H9 (cell line): Measurements from ENCODE around the gene SBK3. TPM values are rescaled to one million over a fixed set of nuclear protein-coding genes. Genes with fewer than 3 reads are reported as not detected.

Source experiments
- DNase-seq: peaks from one replicate; pipeline ENCODE4 v3.0.0-alpha.2; 2017
- H2AFZ ChIP-seq: one replicate; pipeline ENCODE4 v1.6.1; 2013; ENCODE audit warnings: mild to moderate bottlenecking, low read length, control low read depth, moderate library complexity
- H2AK5ac ChIP-seq: 2 replicates; pipeline ENCODE4 v1.6.1; 2013; ENCODE audit warnings: low read length, control low read depth, mixed read lengths; ENCODE audit not compliant: insufficient read length
- H2BK120ac ChIP-seq: one replicate; pipeline ENCODE4 v1.6.1; 2013; ENCODE audit warnings: low read depth, mild to moderate bottlenecking, low read length, control low read depth, inconsistent platforms; ENCODE audit not compliant: poor library complexity, severe bottlenecking
- H2BK12ac ChIP-seq: 2 replicates; pipeline ENCODE4 v1.6.1; 2013; ENCODE audit warnings: low read length, control low read depth, mixed read lengths, low read depth; ENCODE audit not compliant: insufficient read length
- H2BK15ac ChIP-seq: 2 replicates; pipeline ENCODE4 v1.6.1; 2013; ENCODE audit warnings: low read depth, low read length, control low read depth
- H2BK20ac ChIP-seq: one replicate; pipeline ENCODE4 v1.6.1; 2013; ENCODE audit warnings: low read depth, mild to moderate bottlenecking, low read length, control low read depth, inconsistent platforms; ENCODE audit not compliant: poor library complexity, severe bottlenecking
- H2BK5ac ChIP-seq: 2 replicates; pipeline ENCODE4 v1.6.1; 2013; ENCODE audit warnings: low read length, control low read depth, mixed read lengths; ENCODE audit not compliant: insufficient read length
- H3K14ac ChIP-seq: 2 replicates; pipeline ENCODE4 v1.6.1; 2013; ENCODE audit warnings: low read length, control low read depth; ENCODE audit not compliant: insufficient read depth
- H3K18ac ChIP-seq: 2 replicates; pipeline ENCODE4 v1.6.1; 2013; ENCODE audit warnings: low read depth, mild to moderate bottlenecking, mixed read lengths, low read length, control low read depth; ENCODE audit not compliant: insufficient read length
- H3K23ac ChIP-seq: 2 replicates; pipeline ENCODE4 v1.6.1; 2013; ENCODE audit warnings: low read length, control low read depth, mixed read lengths, low read depth; ENCODE audit not compliant: insufficient read length
- H3K23me2 ChIP-seq: 2 replicates; pipeline ENCODE4 v1.6.1; 2013; ENCODE audit warnings: low read depth, mild to moderate bottlenecking, mixed read lengths, low read length, control low read depth; ENCODE audit not compliant: insufficient read length, poor library complexity, severe bottlenecking
- H3K27ac ChIP-seq: 2 replicates; pipeline ENCODE4 v1.5.1; 2013; ENCODE audit warnings: low read length, control low read depth, mixed read lengths, low read depth; ENCODE audit not compliant: insufficient read length
- H3K27me3 ChIP-seq: 2 replicates; pipeline ENCODE4 v1.6.1; 2013; ENCODE audit warnings: low read length, control low read depth, inconsistent platforms; ENCODE audit not compliant: insufficient read depth
- H3K4ac ChIP-seq: 2 replicates; pipeline ENCODE4 v1.6.1; 2013; ENCODE audit warnings: low read depth, mild to moderate bottlenecking, control low read depth, inconsistent platforms, low read length, moderate library complexity
- H3K4me1 ChIP-seq: 2 replicates; pipeline ENCODE4 v1.6.1; 2013; ENCODE audit warnings: low read length, control low read depth, inconsistent platforms; ENCODE audit not compliant: insufficient read depth
- H3K4me2 ChIP-seq: 2 replicates; pipeline ENCODE4 v1.6.1; 2013; ENCODE audit warnings: low read length, control low read depth, mixed read lengths; ENCODE audit not compliant: insufficient read length, insufficient read depth
- H3K56ac ChIP-seq: 2 replicates; pipeline ENCODE4 v1.6.1; 2013; ENCODE audit warnings: low read depth, mild to moderate bottlenecking, mixed read lengths, low read length, control low read depth; ENCODE audit not compliant: insufficient read length
- H3K79me1 ChIP-seq: 2 replicates; pipeline ENCODE4 v1.6.1; 2013; ENCODE audit warnings: low read depth, mild to moderate bottlenecking, moderate library complexity, low read length, control low read depth, inconsistent platforms; ENCODE audit not compliant: insufficient read depth, poor library complexity, severe bottlenecking
- H3K79me2 ChIP-seq: 2 replicates; pipeline ENCODE4 v1.6.1; 2013; ENCODE audit warnings: low read length, control low read depth, inconsistent platforms; ENCODE audit not compliant: insufficient read depth
- H3K9ac ChIP-seq: 2 replicates; pipeline ENCODE4 v1.6.1; 2013; ENCODE audit warnings: low read length, control low read depth, mixed read lengths; ENCODE audit not compliant: insufficient read length; ENCODE audit errors: extremely low read depth
- H3K9me3 ChIP-seq: one replicate; pipeline ENCODE4 v1.6.1; 2013; ENCODE audit warnings: low read depth, low read length, inconsistent platforms; ENCODE audit not compliant: control insufficient read depth
- H3T11ph ChIP-seq: one replicate; pipeline ENCODE4 v1.6.1; 2013; ENCODE audit warnings: mild to moderate bottlenecking, low read length, control low read depth, inconsistent platforms
- H4K20me1 ChIP-seq: one replicate; pipeline ENCODE4 v1.6.1; 2013; ENCODE audit not compliant: control insufficient read depth, insufficient read length, insufficient read depth
- H4K5ac ChIP-seq: 2 replicates; pipeline ENCODE4 v1.6.1; 2013; ENCODE audit warnings: low read depth, mild to moderate bottlenecking, mixed read lengths, low read length, control low read depth; ENCODE audit not compliant: insufficient read length
- H4K8ac ChIP-seq: replicated peaks from 2 replicates; pipeline ENCODE4 v1.6.1; 2013; ENCODE audit warnings: low read length, control low read depth, mixed read lengths, low read depth; ENCODE audit not compliant: insufficient read length
- H4K91ac ChIP-seq: 2 replicates; pipeline ENCODE4 v1.6.1; 2013; ENCODE audit warnings: low read depth, mild to moderate bottlenecking, moderate library complexity, mixed read lengths, low read length, control low read depth; ENCODE audit not compliant: insufficient read length
- H3K27ac Mint-ChIP-seq, 3 experiments: 2 replicates in 2 of 3; 3 replicates in 1 of 3; pipeline ENCODE4 v1.8.0; 2020 to 2021; ENCODE audit warnings: mixed read lengths in 3 of 3, mild to moderate bottlenecking in 1 of 3, moderate library complexity in 1 of 3
- H3K27me3 Mint-ChIP-seq: 2 replicates; pipeline ENCODE4 v1.8.0; 2021; ENCODE audit warnings: low read depth, mild to moderate bottlenecking, moderate library complexity, mixed read lengths
- H3K36me3 Mint-ChIP-seq, 3 experiments: 2 replicates in 2 of 3; 3 replicates in 1 of 3; pipeline ENCODE4 v1.8.0; 2020 to 2021; ENCODE audit warnings: low read depth in 3 of 3, mixed read lengths in 3 of 3; ENCODE audit not compliant: insufficient read depth in 1 of 3
- H3K4me1 Mint-ChIP-seq, 2 experiments: 2 replicates each; pipeline ENCODE4 v1.8.0; 2020; ENCODE audit warnings: mixed read lengths in 2 of 2
- H3K4me3 Mint-ChIP-seq, 2 experiments: 2 replicates in 1 of 2; 3 replicates in 1 of 2; pipeline ENCODE4 v1.8.0; 2020 to 2021; ENCODE audit warnings: mild to moderate bottlenecking in 2 of 2, mixed read lengths in 2 of 2, moderate library complexity in 1 of 2
- H3K9me3 Mint-ChIP-seq, 2 experiments: 2 replicates in 1 of 2; 3 replicates in 1 of 2; pipeline ENCODE4 v1.8.0; 2020; ENCODE audit warnings: mild to moderate bottlenecking in 2 of 2, mixed read lengths in 2 of 2, moderate library complexity in 1 of 2
- CTCF ChIP-seq: fragments of 200-600 bp; sonication (generic); conservative IDR thresholded peaks from 3 replicates; pipeline ENCODE4 v1.8.0; 2021; ENCODE audit warnings: antibody characterized with exemption, mild to moderate bottlenecking
- WGBS: extraction: QIAGEN DNeasy Blood & Tissue Kit; methylation state at CpG from one replicate; pipeline ENCODE4 v1.1.7; 2013; ENCODE audit warnings: missing lambda C conversion rate, low lambda C conversion rate, mixed read lengths; ENCODE audit not compliant: insufficient read length; ENCODE audit errors: extremely low coverage; 5-methylcytosine and 5-hydroxymethylcytosine counted together
- total RNA-seq: library from RNA; stranded (reverse); gene quantifications from 2 replicates; pipeline ENCODE4 v1.2.1, GENCODE V29; 2021

SBK3 gene
- total RNA-seq, 1 experiment from 2014 or later: 0.70 TPM

GRCh38 chr19:55544776-55545439, 435 bp downstream of the SBK3 start:
- Histone ChIP-seq H3K79me2 (no peaks in the 10 kb centered on the region), H4K8ac (no peak overlapping the region), H4K5ac (no peak overlapping the region), H4K20me1 (peaks cover under 1% of the 10 kb centered on the region), H3K27ac (no peak overlapping the region), H3K4ac (no peak overlapping the region), H3K14ac (no peak overlapping the region), H4K91ac (no peak overlapping the region), H3K27me3 (no peaks in the 10 kb centered on the region), H2AK5ac (no peak overlapping the region), H3K23ac (no peak overlapping the region), H2BK120ac (no peak overlapping the region), H3K18ac (no peak overlapping the region), H3K4me2 (no peak overlapping the region), H2BK20ac (no peak overlapping the region), H3T11ph (no peak overlapping the region), H2AFZ (no peak overlapping the region), H3K9ac (no peak overlapping the region), H2BK12ac (no peak overlapping the region), H2BK5ac (no peak overlapping the region), H3K4me1 (no peaks in the 10 kb centered on the region), H3K56ac (no peak overlapping the region), H2BK15ac (no peak overlapping the region), H3K9me3 (no peaks in the 10 kb centered on the region), H3K79me1 (no peaks in the 10 kb centered on the region), H3K23me2 (peaks cover 4% of the 10 kb centered on the region)
- Mint-ChIP-seq H3K4me3 (no peak overlapping the region), H3K36me3 (peaks cover 0 to under 1% (median 0%) of the 10 kb centered on the region in 3 experiments; a peak in 1 of 7 replicates), H3K4me1 (peaks cover 16 to 44% of the 10 kb centered on the region in 2 experiments), H3K9me3 (peaks cover 4 to 14% of the 10 kb centered on the region in 2 experiments; a peak in 4 of 5 replicates), H3K27ac (no peak overlapping the region; a peak in 1 of 7 replicates), H3K27me3 (peaks cover 17% of the 10 kb centered on the region)
- no peak for DNase-seq
- WGBS: no CpG with 5 or more reads among the region's 23 CpGs
- no peak for TF ChIP-seq CTCF
